Astrocyte of the spinal cord (primary cell): ENCODE results near the gene PKNOX2.

Experiments
- DNase-seq: peaks from one replicate; pipeline ENCODE4 v3.0.0; 2011; ENCODE audit warnings: low read depth, low spot score
- H3K4me3 ChIP-seq: 2 replicates; pipeline ENCODE4 v1.5.1; 2011; ENCODE audit warnings: low read depth, mild to moderate bottlenecking, low read length, moderate library complexity
- CTCF ChIP-seq: IDR thresholded peaks from 2 replicates; pipeline ENCODE4 v1.5.1; 2012; ENCODE audit warnings: low read depth, mild to moderate bottlenecking, low read length, inconsistent platforms
- in situ Hi-C: cut with HindIII; loops from 2 replicates; pipeline ENCODE4 v1.10.0; 2017; ENCODE audit warnings: low sequenced_read_pairs

Gene PKNOX2

GRCh38 chr11:125351868-125352250, 187.3 kb downstream of the PKNOX2 start:
- no peak for TF ChIP-seq CTCF
- in situ Hi-C loops: no loop called here
- no peak for DNase-seq
- H3K4me3 ChIP-seq: no peak overlapping the region

GRCh38 chr11:125356797-125357196, 192.2 kb downstream of the PKNOX2 start:
- in situ Hi-C loops: no loop called here
- no peak overlapping the region for H3K4me3 ChIP-seq
- no peak for DNase-seq
- no peak for TF ChIP-seq CTCF

GRCh38 chr11:125357551-125357950, 193.0 kb downstream of the PKNOX2 start:
- no peak for DNase-seq
- H3K4me3 ChIP-seq: no peak overlapping the region
- TF ChIP-seq CTCF: no peak
- in situ Hi-C loops: no loop called here

- H3K4me3 ChIP-seq: no peak overlapping the region
- in situ Hi-C loops: no loop called here
- peak; percentile 29 for DNase-seq
- no peak for TF ChIP-seq CTCF
Measured at GRCh38 chr11:125358254-125358840, 193.8 kb downstream of the PKNOX2 start.

GRCh38 chr11:125359130-125359529, 194.6 kb downstream of the PKNOX2 start:
- DNase-seq: no peak
- in situ Hi-C loops: no loop called here
- no peak for TF ChIP-seq CTCF
- H3K4me3 ChIP-seq: no peak overlapping the region

- DNase-seq: no peak
- no peak overlapping the region for H3K4me3 ChIP-seq
- in situ Hi-C loops: no loop called here
- no peak for TF ChIP-seq CTCF
Measured at GRCh38 chr11:125360066-125360465, 195.5 kb downstream of the PKNOX2 start.
